Activated gamma-delta T cell (primary cell): Measurements from ENCODE around the gene TNFSF13.

Experiments used
- DNase-seq: peaks from one replicate; lab custom pipeline; 2025; lab: John Stamatoyannopoulos, UW

Gene TNFSF13

GRCh38 chr17:7552621-7553051 lies 5.9 kb upstream of the TNFSF13 start:
- no peak for DNase-seq

- no peak for DNase-seq
These were observed 5.2 kb upstream of the TNFSF13 start for GRCh38 chr17:7553356-7553755.

DNA sequence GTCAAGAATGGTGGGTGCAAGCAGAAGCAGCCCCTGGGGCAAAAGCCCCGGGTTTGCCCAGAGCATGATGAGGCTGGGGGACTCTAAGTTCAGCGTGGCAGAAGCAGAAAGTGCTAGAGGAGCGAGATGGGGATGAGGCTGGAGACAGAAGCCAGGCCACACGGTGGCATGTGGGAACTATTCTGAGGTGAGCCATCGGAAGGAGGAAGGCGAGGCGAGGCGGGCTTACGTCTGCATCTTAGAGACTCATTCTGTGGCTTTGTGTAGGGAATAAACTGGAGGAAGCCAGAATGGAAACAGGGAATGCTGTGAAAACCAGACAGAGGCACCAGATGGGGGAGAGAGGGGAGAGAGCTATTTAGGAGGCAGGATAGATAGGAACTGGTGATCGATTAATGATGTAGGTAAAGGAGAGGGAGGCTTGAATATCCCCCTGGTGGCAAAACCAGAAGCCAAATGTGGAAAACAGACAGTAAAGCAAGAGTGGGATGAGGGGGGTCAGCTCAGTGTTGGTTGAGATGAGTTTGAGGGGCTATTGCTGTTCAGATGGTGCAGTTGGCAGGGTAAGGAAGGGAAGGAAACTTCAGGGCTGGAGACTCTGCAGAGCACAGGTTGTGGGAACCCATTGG lies 3.1 kb upstream of the TNFSF13 start:
- no peak for DNase-seq

DNA sequence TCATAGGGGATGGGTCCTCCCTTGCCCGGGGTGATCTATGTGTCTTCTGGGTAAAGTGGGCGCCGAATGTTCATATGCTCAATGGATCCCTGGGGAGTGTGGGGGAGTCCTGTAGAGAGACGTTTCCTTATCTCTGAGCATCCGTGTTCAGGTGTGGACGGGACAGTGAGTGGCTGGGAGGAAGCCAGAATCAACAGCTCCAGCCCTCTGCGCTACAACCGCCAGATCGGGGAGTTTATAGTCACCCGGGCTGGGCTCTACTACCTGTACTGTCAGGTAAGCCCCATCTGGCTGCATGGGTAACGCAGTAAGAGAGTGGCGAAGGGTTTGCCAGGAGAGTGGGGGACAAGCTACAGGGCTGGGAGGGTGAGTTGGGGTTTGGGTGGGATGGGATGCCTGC lies 1.9 kb upstream of the TNFSF13 start:
- no peak for DNase-seq

GRCh38 chr17:7557147-7557764 lies 1.3 kb upstream of the TNFSF13 start:
- DNase-seq: no peak

GRCh38 chr17:7557775-7558543 lies 591 bp upstream of the TNFSF13 start:
- no peak for DNase-seq

GRCh38 chr17:7559320-7560171 lies 996 bp downstream of the TNFSF13 start:
- DNase-seq: no peak

DNA sequence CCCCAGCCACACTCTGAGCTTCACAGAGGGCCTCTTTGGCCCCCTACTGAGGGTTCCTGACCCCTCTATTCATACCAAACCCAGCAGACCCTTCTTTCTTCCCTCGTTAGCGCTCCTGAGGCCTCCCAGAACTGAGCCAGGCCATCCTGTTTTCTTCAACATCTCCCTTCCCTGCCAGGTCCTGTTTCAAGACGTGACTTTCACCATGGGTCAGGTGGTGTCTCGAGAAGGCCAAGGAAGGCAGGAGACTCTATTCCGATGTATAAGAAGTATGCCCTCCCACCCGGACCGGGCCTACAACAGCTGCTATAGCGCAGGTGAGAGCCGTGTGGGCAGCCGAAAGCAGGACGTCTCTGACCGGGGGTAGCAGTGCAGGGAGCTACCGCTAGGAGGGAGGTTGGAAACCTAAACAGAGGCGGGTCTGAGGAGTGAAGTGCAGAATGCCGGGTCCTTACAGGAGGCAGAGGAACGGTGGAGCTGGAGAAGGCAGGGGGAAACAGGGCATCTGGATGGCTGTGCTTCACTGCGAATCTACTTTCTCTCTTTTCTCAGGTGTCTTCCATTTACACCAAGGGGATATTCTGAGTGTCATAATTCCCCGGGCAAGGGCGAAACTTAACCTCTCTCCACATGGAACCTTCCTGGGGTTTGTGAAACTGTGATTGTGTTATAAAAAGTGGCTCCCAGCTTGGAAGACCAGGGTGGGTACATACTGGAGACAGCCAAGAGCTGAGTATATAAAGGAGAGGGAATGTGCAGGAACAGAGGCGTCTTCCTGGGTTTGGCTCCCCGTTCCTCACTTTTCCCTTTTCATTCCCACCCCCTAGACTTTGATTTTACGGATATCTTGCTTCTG lies 1.9 kb downstream of the TNFSF13 start:
- no peak for DNase-seq

GRCh38 chr17:7561028-7561575 lies 2.6 kb downstream of the TNFSF13 start:
- DNase-seq: peak; percentile 55

DNA sequence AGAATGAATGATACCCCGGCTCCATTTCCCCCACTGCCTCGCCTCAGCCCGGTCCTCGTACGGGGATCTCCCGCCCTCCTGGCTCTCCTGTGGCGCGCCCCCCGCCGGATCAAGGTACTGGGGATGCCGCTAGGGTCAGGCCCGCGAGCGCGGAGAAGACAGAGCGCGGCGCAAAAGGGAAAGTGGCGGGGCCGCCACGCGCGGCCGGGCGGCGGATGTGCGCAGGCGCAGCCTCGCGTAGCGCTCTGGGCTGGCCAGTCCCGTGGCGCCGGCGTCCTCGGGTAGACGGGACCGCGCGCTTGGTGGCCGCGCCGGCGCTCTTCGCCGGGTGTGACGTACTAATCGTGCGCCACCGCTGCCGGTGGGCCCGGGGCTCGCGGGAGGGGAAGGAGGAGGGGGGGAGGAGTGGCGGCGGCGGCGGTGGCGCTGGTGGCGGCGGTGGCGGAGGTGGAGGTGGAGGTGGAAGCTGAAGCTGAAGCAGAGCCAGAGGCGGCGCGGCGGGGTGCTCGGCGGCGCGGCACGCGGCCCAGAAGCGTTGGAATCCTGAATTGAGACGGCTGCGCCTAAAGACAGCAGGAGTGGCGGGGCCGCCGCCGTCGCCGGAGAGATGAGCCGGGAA lies 3.1 kb downstream of the TNFSF13 start, which contains the start of gene SENP3:
Gene SENP3 (plus strand): TSS at position 331 of the 619 bp plus-strand sequence. CDS start 1,158 bp downstream, outside the sequence.
- DNase-seq: peak; percentile 93

GRCh38 chr17:7562208-7562605 lies 3.7 kb downstream of the TNFSF13 start:
- no peak for DNase-seq

DNA sequence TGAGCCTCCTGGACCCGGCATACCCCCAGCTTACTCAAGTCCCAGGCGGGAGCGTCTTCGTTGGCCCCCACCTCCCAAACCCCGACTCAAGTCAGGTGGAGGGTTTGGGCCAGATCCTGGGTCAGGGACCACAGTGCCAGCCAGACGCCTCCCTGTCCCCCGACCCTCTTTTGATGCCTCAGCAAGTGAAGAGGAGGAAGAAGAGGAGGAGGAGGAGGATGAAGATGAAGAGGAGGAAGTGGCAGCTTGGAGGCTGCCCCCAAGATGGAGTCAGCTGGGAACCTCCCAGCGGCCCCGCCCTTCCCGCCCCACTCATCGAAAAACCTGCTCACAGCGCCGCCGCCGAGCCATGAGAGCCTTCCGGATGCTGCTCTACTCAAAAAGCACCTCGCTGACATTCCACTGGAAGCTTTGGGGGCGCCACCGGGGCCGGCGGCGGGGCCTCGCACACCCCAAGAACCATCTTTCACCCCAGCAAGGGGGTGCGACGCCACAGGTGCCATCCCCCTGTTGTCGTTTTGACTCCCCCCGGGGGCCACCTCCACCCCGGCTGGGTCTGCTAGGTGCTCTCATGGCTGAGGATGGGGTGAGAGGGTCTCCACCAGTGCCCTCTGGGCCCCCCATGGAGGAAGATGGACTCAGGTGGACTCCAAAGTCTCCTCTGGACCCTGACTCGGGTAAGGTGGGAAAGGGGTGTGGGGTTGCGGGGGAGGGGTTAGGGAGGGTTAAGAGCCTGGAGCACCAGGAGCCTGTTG lies 4.7 kb downstream of the TNFSF13 start:
- DNase-seq: no peak

DNA sequence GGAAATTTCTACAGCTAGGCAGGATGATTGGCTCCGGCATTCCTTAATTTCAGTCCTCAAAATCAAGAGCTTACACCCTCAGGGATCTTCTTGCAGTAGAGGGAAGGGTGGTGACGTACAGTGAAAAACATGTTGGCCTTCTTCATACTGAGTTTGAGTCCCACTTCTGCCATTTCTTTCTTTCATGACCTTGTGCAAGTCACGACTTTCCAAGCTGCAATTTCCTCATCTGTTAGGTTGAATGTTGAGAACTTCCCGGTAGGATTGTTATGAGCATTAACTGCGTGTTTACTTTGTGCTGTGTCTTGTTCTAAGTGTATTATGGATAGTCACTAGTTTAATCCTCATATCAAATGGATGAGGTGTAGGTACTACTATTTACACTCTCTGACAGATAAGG lies 11.0 kb downstream of the TNFSF13 start:
- no peak for DNase-seq

DNA sequence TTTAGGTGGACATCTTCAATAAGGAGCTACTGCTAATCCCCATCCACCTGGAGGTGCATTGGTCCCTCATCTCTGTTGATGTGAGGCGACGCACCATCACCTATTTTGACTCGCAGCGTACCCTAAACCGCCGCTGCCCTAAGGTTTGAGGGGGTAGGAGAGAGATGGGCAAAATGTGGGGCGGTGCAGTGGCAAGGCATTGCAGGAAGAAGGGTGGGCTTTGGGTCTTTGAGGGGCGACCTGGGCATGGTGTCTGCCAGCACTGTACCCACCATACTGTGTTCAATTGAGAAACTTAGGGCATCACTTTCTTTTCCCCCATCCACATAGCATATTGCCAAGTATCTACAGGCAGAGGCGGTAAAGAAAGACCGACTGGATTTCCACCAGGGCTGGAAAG lies 11.8 kb downstream of the TNFSF13 start:
- no peak for DNase-seq

DNA sequence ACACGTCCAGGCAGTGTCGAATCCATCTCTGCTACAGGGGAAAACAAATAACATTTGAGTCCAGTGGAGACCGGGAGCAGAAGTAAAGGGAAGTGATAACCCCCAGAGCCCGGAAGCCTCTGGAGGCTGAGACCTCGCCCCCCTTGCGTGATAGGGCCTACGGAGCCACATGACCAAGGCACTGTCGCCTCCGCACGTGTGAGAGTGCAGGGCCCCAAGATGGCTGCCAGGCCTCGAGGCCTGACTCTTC lies 13.7 kb downstream of the TNFSF13 start:
- no peak for DNase-seq

GRCh38 chr17:7572588-7573323 lies 14.2 kb downstream of the TNFSF13 start:
- peak; percentile 96 for DNase-seq

GRCh38 chr17:7573324-7574080 lies 15.0 kb downstream of the TNFSF13 start:
- DNase-seq: peak; percentile 93

- no peak for DNase-seq
These were observed 15.8 kb downstream of the TNFSF13 start for GRCh38 chr17:7574176-7574953.
